H1 (cell line): Measurements from ENCODE around the gene ETV7.

Source experiments
- ASH2L ChIP-seq: fragments of 200-600, 300-600 bp; sonication (generic); IDR thresholded peaks from one replicate; pipeline ENCODE4 v1.7.1; 2017; ENCODE audit warnings: low read length
- ATF3 ChIP-seq: IDR thresholded peaks from 2 replicates; pipeline ENCODE4 v1.6.1; 2011; ENCODE audit warnings: low read depth, mild to moderate bottlenecking, low read length; ENCODE audit not compliant: insufficient read depth
- EZH2 ChIP-seq: fragments of 200-600 bp; sonication (generic); IDR thresholded peaks from 2 replicates; pipeline ENCODE4 v1.7.1; 2012; ENCODE audit warnings: low read depth, mild to moderate bottlenecking, moderate library complexity, low read length, inconsistent platforms; ENCODE audit not compliant: severe bottlenecking
- GABPA ChIP-seq: IDR thresholded peaks from 2 replicates; pipeline ENCODE4 v1.6.1; 2011; ENCODE audit warnings: mild to moderate bottlenecking, low read length, moderate library complexity, borderline replicate concordance; ENCODE audit not compliant: insufficient read depth
- POLR2AphosphoS5 ChIP-seq: IDR thresholded peaks from 2 replicates; pipeline ENCODE4 v1.6.1; 2011; ENCODE audit warnings: low read depth, low read length
- SP2 ChIP-seq: IDR thresholded peaks from 2 replicates; pipeline ENCODE4 v1.6.1; 2012; ENCODE audit warnings: mild to moderate bottlenecking, low read length, inconsistent platforms
- TAF1 ChIP-seq: IDR thresholded peaks from 2 replicates; pipeline ENCODE4 v1.6.1; 2011; ENCODE audit warnings: mild to moderate bottlenecking, low read depth, low read length
- TAF7 ChIP-seq: optimal IDR thresholded peaks from 2 replicates; pipeline ENCODE3; 2011; ENCODE audit warnings: low read depth, mild to moderate bottlenecking, inconsistent platforms, low read length, moderate library complexity, borderline replicate concordance
- TF ChIP-seq, protein P1 (sequence below): IDR thresholded peaks from 2 replicates; pipeline ENCODE4 v1.6.1; 2012; ENCODE audit warnings: inconsistent platforms
- TF ChIP-seq, protein P2 (sequence below), 3 experiments: IDR thresholded peaks; 1 replicate in 2 of 3; 2 replicates in 1 of 3; pipeline versions ENCODE4 v1.5.1 to v1.6.1; 2011; ENCODE audit warnings: low read length in 3 of 3, mild to moderate bottlenecking in 3 of 3, inconsistent platforms in 2 of 3, low read depth in 1 of 3, moderate library complexity in 1 of 3; ENCODE audit not compliant: insufficient read depth in 1 of 3; ENCODE audit errors: control extremely low read depth in 1 of 3
- TF ChIP-seq, protein P3 (sequence below): fragments of 300-600 bp; sonication (generic); IDR thresholded peaks from 2 replicates; pipeline ENCODE4 v1.7.1; 2012; ENCODE audit warnings: low read length, moderate library complexity, mild to moderate bottlenecking, inconsistent platforms; ENCODE audit not compliant: insufficient replicate concordance

- TF ChIP-seq, protein P1, sequence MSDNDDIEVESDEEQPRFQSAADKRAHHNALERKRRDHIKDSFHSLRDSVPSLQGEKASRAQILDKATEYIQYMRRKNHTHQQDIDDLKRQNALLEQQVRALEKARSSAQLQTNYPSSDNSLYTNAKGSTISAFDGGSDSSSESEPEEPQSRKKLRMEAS, result no peak
- TF ChIP-seq POLR2AphosphoS5, result no peak
- TF ChIP-seq ATF3, result no peak
- no peak for TF ChIP-seq SP2
- TF ChIP-seq TAF1, result no peak
- TF ChIP-seq GABPA, result no peak
- TF ChIP-seq, protein P2, sequence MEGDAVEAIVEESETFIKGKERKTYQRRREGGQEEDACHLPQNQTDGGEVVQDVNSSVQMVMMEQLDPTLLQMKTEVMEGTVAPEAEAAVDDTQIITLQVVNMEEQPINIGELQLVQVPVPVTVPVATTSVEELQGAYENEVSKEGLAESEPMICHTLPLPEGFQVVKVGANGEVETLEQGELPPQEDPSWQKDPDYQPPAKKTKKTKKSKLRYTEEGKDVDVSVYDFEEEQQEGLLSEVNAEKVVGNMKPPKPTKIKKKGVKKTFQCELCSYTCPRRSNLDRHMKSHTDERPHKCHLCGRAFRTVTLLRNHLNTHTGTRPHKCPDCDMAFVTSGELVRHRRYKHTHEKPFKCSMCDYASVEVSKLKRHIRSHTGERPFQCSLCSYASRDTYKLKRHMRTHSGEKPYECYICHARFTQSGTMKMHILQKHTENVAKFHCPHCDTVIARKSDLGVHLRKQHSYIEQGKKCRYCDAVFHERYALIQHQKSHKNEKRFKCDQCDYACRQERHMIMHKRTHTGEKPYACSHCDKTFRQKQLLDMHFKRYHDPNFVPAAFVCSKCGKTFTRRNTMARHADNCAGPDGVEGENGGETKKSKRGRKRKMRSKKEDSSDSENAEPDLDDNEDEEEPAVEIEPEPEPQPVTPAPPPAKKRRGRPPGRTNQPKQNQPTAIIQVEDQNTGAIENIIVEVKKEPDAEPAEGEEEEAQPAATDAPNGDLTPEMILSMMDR (IDR thresholded peaks at IDR 0.05; ENCODE audit: control extremely low read depth in 1 of 3, insufficient read depth in 1 of 3, low read depth in 1 of 3, low read length in 3 of 3), result no peak
- no peak for TF ChIP-seq ASH2L
- no peak for TF ChIP-seq TAF7
- TF ChIP-seq, protein P3, sequence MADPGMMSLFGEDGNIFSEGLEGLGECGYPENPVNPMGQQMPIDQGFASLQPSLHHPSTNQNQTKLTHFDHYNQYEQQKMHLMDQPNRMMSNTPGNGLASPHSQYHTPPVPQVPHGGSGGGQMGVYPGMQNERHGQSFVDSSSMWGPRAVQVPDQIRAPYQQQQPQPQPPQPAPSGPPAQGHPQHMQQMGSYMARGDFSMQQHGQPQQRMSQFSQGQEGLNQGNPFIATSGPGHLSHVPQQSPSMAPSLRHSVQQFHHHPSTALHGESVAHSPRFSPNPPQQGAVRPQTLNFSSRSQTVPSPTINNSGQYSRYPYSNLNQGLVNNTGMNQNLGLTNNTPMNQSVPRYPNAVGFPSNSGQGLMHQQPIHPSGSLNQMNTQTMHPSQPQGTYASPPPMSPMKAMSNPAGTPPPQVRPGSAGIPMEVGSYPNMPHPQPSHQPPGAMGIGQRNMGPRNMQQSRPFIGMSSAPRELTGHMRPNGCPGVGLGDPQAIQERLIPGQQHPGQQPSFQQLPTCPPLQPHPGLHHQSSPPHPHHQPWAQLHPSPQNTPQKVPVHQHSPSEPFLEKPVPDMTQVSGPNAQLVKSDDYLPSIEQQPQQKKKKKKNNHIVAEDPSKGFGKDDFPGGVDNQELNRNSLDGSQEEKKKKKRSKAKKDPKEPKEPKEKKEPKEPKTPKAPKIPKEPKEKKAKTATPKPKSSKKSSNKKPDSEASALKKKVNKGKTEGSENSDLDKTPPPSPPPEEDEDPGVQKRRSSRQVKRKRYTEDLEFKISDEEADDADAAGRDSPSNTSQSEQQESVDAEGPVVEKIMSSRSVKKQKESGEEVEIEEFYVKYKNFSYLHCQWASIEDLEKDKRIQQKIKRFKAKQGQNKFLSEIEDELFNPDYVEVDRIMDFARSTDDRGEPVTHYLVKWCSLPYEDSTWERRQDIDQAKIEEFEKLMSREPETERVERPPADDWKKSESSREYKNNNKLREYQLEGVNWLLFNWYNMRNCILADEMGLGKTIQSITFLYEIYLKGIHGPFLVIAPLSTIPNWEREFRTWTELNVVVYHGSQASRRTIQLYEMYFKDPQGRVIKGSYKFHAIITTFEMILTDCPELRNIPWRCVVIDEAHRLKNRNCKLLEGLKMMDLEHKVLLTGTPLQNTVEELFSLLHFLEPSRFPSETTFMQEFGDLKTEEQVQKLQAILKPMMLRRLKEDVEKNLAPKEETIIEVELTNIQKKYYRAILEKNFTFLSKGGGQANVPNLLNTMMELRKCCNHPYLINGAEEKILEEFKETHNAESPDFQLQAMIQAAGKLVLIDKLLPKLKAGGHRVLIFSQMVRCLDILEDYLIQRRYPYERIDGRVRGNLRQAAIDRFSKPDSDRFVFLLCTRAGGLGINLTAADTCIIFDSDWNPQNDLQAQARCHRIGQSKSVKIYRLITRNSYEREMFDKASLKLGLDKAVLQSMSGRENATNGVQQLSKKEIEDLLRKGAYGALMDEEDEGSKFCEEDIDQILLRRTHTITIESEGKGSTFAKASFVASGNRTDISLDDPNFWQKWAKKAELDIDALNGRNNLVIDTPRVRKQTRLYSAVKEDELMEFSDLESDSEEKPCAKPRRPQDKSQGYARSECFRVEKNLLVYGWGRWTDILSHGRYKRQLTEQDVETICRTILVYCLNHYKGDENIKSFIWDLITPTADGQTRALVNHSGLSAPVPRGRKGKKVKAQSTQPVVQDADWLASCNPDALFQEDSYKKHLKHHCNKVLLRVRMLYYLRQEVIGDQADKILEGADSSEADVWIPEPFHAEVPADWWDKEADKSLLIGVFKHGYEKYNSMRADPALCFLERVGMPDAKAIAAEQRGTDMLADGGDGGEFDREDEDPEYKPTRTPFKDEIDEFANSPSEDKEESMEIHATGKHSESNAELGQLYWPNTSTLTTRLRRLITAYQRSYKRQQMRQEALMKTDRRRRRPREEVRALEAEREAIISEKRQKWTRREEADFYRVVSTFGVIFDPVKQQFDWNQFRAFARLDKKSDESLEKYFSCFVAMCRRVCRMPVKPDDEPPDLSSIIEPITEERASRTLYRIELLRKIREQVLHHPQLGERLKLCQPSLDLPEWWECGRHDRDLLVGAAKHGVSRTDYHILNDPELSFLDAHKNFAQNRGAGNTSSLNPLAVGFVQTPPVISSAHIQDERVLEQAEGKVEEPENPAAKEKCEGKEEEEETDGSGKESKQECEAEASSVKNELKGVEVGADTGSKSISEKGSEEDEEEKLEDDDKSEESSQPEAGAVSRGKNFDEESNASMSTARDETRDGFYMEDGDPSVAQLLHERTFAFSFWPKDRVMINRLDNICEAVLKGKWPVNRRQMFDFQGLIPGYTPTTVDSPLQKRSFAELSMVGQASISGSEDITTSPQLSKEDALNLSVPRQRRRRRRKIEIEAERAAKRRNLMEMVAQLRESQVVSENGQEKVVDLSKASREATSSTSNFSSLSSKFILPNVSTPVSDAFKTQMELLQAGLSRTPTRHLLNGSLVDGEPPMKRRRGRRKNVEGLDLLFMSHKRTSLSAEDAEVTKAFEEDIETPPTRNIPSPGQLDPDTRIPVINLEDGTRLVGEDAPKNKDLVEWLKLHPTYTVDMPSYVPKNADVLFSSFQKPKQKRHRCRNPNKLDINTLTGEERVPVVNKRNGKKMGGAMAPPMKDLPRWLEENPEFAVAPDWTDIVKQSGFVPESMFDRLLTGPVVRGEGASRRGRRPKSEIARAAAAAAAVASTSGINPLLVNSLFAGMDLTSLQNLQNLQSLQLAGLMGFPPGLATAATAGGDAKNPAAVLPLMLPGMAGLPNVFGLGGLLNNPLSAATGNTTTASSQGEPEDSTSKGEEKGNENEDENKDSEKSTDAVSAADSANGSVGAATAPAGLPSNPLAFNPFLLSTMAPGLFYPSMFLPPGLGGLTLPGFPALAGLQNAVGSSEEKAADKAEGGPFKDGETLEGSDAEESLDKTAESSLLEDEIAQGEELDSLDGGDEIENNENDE, result no peak
- no peak for TF ChIP-seq EZH2
Measured at GRCh38 chr6:36367743-36368142, 19.7 kb downstream of the ETV7 start.
